ENCODE data around the gene SLC45A2. TPM values are rescaled to one million over a fixed set of nuclear protein-coding genes. Genes with fewer than 3 reads are reported as not detected.
"Not testable (repeated sequence)": the region's sequence is repeated elsewhere in the genome, so short reads cannot be mapped to it uniquely, and the experiment has no call there.

The SLC45A2 gene
- total and polyA plus RNA-seq, 7 donors, result 0.08 to 0.24 TPM; not detected in 5

DNA sequence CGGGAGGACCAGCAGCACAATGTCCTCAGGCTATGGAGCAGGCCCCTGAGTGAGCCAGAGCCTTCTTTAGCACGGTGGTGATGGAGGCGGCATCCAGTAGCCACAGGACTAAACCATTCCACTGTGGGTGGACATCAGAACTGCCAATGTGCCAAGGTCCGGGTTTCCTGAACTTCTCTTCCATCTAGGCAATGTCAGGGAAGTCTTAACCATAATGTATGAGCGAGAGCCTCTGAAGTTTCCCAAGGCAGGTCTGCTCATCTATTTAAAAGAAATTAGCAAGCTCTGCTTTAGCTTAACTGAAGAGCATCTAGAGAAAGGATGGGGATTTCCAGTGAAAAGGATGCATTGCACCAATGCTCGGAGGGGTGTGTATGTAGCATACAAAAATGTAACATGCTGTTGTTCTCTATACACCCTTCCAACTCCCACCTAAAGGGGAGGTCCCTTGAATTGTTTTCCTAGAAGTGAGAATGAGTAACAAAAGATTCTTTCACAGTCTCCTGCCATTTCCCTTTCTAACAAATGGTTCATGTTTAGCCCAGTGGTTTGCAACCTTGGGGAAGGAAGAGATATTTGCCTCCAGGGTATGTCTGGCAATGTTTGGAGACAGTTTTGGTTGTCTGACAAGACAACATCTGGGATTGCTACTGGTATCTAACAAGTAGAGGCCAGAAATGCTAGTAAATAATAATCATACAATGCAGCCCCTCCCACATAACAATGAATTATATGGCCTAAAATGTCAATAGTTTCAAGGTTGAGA lies 54.4 kb downstream of the SLC45A2 start:
- TF ChIP-seq, protein P1, sequence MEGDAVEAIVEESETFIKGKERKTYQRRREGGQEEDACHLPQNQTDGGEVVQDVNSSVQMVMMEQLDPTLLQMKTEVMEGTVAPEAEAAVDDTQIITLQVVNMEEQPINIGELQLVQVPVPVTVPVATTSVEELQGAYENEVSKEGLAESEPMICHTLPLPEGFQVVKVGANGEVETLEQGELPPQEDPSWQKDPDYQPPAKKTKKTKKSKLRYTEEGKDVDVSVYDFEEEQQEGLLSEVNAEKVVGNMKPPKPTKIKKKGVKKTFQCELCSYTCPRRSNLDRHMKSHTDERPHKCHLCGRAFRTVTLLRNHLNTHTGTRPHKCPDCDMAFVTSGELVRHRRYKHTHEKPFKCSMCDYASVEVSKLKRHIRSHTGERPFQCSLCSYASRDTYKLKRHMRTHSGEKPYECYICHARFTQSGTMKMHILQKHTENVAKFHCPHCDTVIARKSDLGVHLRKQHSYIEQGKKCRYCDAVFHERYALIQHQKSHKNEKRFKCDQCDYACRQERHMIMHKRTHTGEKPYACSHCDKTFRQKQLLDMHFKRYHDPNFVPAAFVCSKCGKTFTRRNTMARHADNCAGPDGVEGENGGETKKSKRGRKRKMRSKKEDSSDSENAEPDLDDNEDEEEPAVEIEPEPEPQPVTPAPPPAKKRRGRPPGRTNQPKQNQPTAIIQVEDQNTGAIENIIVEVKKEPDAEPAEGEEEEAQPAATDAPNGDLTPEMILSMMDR (IDR thresholded peaks at IDR 0.05), result no peak
- Histone ChIP-seq H3K9me3 (no peaks in the 10 kb centered on the region), H3K36me3 (ENCODE audit: insufficient read depth in 1 of 2, low read depth in 1 of 2) (no peaks in the 10 kb centered on the region), H3K27ac (no peak overlapping the region), H3K4me1 (no peaks in the 10 kb centered on the region), H3K27me3 (ENCODE audit: insufficient read depth in 3 of 3, low read length in 2 of 3) (peaks cover 0 to 25% (median 0%) of the 10 kb centered on the region in 3 donors), H3K4me3 (no peak overlapping the region)
- intact Hi-C loops (cut with DNase I), result loop anchor here in 1 of 2 donors (5.0 kb wide), 1 partner anchor 493 kb away; no protein-coding TSS in a partner anchor
- no peak for ATAC-seq
- 82 to 85% (median 85%) methylated on average over 6 of the region's 6 CpGs for WGBS, 3 donors
- DNase-seq, result no peak

DNA sequence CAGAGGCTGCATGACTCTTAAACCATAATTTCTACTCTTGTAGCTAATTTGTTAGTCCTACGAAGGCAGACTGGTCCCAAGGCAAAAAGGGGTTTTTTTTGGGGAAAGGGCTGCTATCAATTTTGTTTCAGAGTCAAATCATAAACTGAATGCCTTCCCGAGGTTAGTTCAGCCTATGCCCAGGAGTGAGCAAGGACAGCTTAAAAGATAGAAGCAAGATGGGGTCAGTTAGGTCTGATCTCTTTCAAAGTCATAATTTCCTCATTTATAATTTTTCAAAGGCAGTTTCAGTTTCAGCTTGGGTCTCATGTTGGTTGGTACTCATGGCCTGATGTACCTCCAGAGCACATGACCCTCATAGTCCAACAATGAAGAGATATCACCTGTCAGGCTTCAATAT lies 56.2 kb downstream of the SLC45A2 start:
- no peak for DNase-seq
- no peak overlapping the region for H3K27ac ChIP-seq
- WGBS, 3 donors, result 62 to 76% (median 71%) methylated on average over 2 of the region's 2 CpGs
- peaks cover 0 to 14% (median 0%) of the 10 kb centered on the region in 3 donors for H3K27me3 ChIP-seq (ENCODE audit: insufficient read depth in 3 of 3, low read length in 2 of 3)
- TF ChIP-seq, protein P1 (IDR thresholded peaks at IDR 0.05), result no peak
- no peak for ATAC-seq
- no peaks in the 10 kb centered on the region for H3K9me3 ChIP-seq
- no peaks in the 10 kb centered on the region for H3K4me1 ChIP-seq
- intact Hi-C loops (cut with DNase I), result no loop called here
- no peak overlapping the region for H3K4me3 ChIP-seq
- H3K36me3 ChIP-seq (ENCODE audit: insufficient read depth in 1 of 2, low read depth in 1 of 2), result no peaks in the 10 kb centered on the region

GRCh38 chr5:33927685-33928084 lies 56.8 kb downstream of the SLC45A2 start:
- no peaks in the 10 kb centered on the region for H3K4me1 ChIP-seq
- H3K27ac ChIP-seq, result no peak overlapping the region
- TF ChIP-seq, protein P1 (IDR thresholded peaks at IDR 0.05), result no peak
- peaks cover 0 to 8% (median 0%) of the 10 kb centered on the region in 3 donors for H3K27me3 ChIP-seq (ENCODE audit: insufficient read depth in 3 of 3, low read length in 2 of 3)
- intact Hi-C loops (cut with DNase I), result no loop called here
- WGBS, 3 donors, result 43 to 58% (median 52%) methylated on average over 4 of the region's 4 CpGs
- no peak overlapping the region for H3K4me3 ChIP-seq
- H3K9me3 ChIP-seq, result no peaks in the 10 kb centered on the region
- DNase-seq (no peak), ATAC-seq (no peak)
- H3K36me3 ChIP-seq (ENCODE audit: insufficient read depth in 1 of 2, low read depth in 1 of 2), result no peaks in the 10 kb centered on the region

DNA sequence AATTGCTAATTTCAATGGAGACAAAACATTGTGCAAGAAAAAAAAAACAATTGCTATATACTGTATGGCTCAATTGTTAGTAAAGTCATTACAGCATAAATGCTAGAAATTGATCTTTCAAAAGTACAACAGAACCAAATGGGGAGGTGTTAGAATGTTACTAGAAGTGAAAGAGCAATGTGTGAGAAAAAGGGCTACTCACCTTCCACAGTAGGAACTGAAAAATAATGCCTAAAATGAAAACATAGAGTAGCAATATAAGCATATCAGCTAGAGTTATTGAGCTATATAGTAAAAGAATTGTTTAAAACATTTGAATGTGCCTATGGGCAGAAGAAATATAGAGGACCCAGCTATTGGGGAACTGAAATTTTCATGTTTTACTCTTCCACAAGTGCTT lies 59.2 kb downstream of the SLC45A2 start:
- intact Hi-C loops (cut with DNase I), result no loop called here
- TF ChIP-seq, protein P1 (IDR thresholded peaks at IDR 0.05), result no peak
- ATAC-seq, result no peak
- H3K9me3 ChIP-seq, result no peaks in the 10 kb centered on the region
- no peaks in the 10 kb centered on the region for H3K27me3 ChIP-seq (ENCODE audit: insufficient read depth in 3 of 3, low read length in 2 of 3)
- no peak for DNase-seq
- H3K27ac ChIP-seq, result no peak overlapping the region
- no peak overlapping the region for H3K4me3 ChIP-seq
- H3K4me1 ChIP-seq, result no peaks in the 10 kb centered on the region
- no peaks in the 10 kb centered on the region for H3K36me3 ChIP-seq (ENCODE audit: insufficient read depth in 1 of 2, low read depth in 1 of 2)

- 87 to 88% (median 88%) methylated on average over 1 of the region's 1 CpG for WGBS, 3 donors
- intact Hi-C loops (cut with DNase I), result no loop called here
- ATAC-seq, result no peak
- no peak for DNase-seq
- Histone ChIP-seq H3K27ac (no peak overlapping the region), H3K4me1 (no peaks in the 10 kb centered on the region), H3K4me3 (no peak overlapping the region), H3K27me3 (ENCODE audit: insufficient read depth in 3 of 3, low read length in 2 of 3) (no peaks in the 10 kb centered on the region), H3K36me3 (ENCODE audit: insufficient read depth in 1 of 2, low read depth in 1 of 2) (no peaks in the 10 kb centered on the region), H3K9me3 (no peaks in the 10 kb centered on the region)
- TF ChIP-seq, protein P1 (IDR thresholded peaks at IDR 0.05), result no peak
These were observed 63.5 kb downstream of the SLC45A2 start for GRCh38 chr5:33921002-33921401.

- ATAC-seq; DNase-seq; H3K27ac ChIP-seq; H3K4me1 ChIP-seq; H3K4me3 ChIP-seq; H3K9me3 ChIP-seq; H3K27me3 ChIP-seq (ENCODE audit: insufficient read depth in 3 of 3, low read length in 2 of 3); H3K36me3 ChIP-seq (ENCODE audit: insufficient read depth in 1 of 2, low read depth in 1 of 2); intact Hi-C loops (cut with DNase I): not testable (repeated sequence)
- 92 to 99% (median 96%) methylated on average over 3 of the region's 3 CpGs for WGBS, 3 donors
These were observed 69.6 kb downstream of the SLC45A2 start for GRCh38 chr5:33914844-33915243.

- peaks cover 12% of the 10 kb centered on the region for H3K9me3 ChIP-seq
- ATAC-seq, result not testable (repeated sequence)
These were observed 78.2 kb downstream of the SLC45A2 start for GRCh38 chr5:33906248-33906647.

More at GRCh38 chr5:33906248-33906647, 78.2 kb downstream of the SLC45A2 start:
- H3K36me3 ChIP-seq (ENCODE audit: insufficient read depth in 1 of 2, low read depth in 1 of 2); H3K27me3 ChIP-seq (ENCODE audit: insufficient read depth in 3 of 3, low read length in 2 of 3); DNase-seq; H3K4me1 ChIP-seq; H3K4me3 ChIP-seq; H3K27ac ChIP-seq; intact Hi-C loops (cut with DNase I): not testable (repeated sequence)
- 74 to 79% (median 75%) methylated on average over 7 of the region's 7 CpGs for WGBS, 3 donors
